Astrocyte of the cerebellum (primary cell): ENCODE results near the gene POU2AF2.
"Not testable (repeated sequence)": the region's sequence is repeated elsewhere in the genome, so short reads cannot be mapped to it uniquely, and the experiment has no call there.

Experiments used
- DNase-seq: peaks from one replicate; pipeline ENCODE4 v3.0.0-alpha.2; 2011; ENCODE audit warnings: low read depth
- H3K4me3 ChIP-seq: 2 replicates; pipeline ENCODE4 v1.5.1; 2011; ENCODE audit warnings: mild to moderate bottlenecking, low read depth, low read length, moderate library complexity
- CTCF ChIP-seq: IDR thresholded peaks from 2 replicates; pipeline ENCODE4 v1.5.1; 2012; ENCODE audit warnings: low read length, low read depth, moderate library complexity, mild to moderate bottlenecking; ENCODE audit errors: missing control alignments
- in situ Hi-C: cut with HindIII; loops from 2 replicates; pipeline ENCODE4 v1.10.0; 2017; ENCODE audit warnings: low sequenced_read_pairs

POU2AF2 gene

DNA sequence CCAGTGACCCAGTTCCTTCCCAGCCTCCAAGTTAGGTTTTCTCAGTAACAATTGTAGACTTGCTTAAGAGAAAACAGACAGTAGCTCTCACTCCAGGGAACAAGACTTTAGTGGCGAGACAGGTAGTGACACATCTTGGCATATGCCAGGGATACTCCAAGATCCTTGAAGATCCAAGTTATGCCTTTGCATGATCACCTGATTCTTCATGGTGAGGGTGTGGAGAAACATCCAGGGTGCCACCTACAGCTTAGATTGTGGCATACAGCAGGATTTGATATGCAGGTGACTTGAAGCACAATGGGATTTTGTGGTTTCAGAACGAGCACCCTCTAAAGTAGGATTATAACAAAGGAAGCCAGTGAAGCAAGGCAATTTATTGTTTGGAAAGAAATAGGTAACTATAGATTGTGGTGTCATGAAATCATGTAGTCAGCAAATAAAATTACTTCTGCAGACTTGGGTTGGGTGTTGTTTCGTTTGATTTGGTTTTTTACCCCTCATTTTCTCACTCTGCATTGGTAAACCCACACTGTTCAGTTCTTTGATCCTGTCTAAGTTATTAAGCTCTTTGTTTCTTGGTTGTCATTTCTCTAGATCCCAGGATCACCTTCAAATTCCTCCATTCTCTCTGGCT lies 62.1 kb downstream of the POU2AF2 start:
- TF ChIP-seq CTCF: no peak
- no peak for DNase-seq
- in situ Hi-C loops: no loop called here
- H3K4me3 ChIP-seq: no peak overlapping the region

DNA sequence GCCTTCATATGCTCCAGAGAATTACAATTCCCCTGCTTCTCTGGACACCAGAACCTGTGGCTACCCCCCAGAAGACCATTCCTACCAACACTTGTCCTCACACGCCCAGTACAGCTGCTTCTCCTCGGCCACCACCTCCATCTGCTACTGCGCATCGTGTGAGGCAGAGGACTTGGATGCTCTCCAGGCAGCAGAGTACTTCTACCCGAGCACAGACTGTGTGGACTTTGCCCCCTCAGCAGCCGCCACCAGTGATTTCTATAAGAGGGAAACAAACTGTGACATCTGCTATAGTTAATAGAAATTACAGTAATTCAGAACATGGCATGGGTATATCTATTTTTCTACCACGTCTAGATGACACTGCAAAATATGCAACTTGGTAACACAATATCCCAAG lies 62.6 kb downstream of the POU2AF2 start:
- in situ Hi-C loops: no loop called here
- no peak for TF ChIP-seq CTCF
- no peak overlapping the region for H3K4me3 ChIP-seq
- no peak for DNase-seq

DNA sequence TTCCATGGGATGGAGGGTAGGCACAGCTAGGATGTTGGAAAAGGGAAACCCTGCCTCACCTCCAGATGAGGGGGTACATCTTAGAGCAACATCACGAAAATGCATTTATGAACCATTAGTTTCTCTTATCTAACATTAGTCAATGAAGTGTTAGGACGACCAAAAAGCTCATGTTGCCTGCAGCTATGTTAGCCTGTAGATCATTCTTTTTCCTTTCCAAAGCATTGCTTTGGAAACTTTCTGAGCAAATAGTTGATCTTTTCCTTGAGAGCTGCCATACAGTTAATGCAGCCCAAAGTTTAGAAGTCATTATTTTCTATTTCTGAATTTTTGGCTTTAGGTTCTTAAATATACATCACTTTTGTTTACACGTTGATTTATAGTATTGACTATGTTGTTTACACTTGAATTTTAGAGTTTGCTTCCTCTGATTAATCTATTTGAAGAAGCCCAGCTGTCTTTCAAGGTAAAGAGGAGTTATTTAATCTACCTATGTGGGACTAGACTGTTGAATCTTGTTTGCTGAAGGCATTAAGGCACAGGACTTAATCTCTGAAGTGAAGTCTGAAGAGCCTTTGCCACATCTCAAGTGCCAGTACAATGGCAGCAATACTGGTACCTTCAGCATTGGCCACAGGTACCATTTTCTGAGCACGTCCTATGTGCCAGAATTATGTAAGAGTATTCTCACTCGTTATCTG lies 63.8 kb downstream of the POU2AF2 start:
- in situ Hi-C loops: no loop called here
- no peak for TF ChIP-seq CTCF
- no peak for DNase-seq
- H3K4me3 ChIP-seq: no peak overlapping the region

GRCh38 chr11:111310088-111310487 lies 64.6 kb downstream of the POU2AF2 start:
- no peak overlapping the region for H3K4me3 ChIP-seq
- no peak for TF ChIP-seq CTCF
- DNase-seq: no peak
- in situ Hi-C loops: no loop called here

DNA sequence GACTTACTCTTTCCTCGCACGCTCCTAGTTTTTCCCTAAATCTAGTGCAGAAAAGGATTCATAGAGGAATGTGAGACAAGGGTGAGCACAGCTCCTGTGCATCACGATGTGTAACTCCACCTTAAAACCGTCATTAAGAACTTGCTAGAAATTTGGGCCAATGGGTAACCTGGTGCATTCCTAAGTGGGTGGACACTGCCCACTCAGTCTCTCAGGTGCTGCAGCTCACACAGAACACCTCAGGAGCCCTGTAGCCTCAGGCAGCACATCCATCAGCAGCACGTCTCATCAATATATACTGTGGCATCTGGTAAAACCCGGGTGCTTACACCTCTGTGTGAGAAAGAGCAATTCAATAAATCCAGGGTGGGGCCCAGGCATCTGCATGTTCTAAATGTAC lies 65.2 kb downstream of the POU2AF2 start:
- no peak for DNase-seq
- in situ Hi-C loops: no loop called here
- TF ChIP-seq CTCF: no peak
- no peak overlapping the region for H3K4me3 ChIP-seq

- TF ChIP-seq CTCF: no peak
- H3K4me3 ChIP-seq: no peak overlapping the region
- in situ Hi-C loops: no loop called here
- DNase-seq: no peak
These were observed 66.6 kb downstream of the POU2AF2 start for GRCh38 chr11:111312076-111312475.

DNA sequence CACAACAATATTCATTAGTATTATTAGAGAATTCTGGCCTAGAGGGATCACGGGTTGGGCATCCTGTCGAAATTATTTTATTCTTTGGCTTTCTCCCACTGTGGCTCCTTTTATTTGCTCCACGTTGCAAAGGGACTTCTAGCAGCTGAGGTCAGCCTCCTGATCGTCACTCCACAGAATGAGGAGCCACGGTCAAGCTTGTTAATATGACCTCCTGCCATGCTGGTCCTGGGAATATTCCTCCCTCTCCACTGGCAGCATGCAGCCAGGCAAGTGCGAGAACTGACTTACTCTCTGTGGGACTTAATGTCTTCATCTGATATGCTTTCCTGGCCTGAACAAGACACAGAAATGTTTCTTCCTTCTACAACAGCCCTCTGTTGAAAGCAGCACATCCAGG lies 73.8 kb downstream of the POU2AF2 start:
- in situ Hi-C loops: no loop called here
- TF ChIP-seq CTCF: no peak
- DNase-seq: no peak
- no peak overlapping the region for H3K4me3 ChIP-seq

- in situ Hi-C loops, H3K4me3 ChIP-seq, DNase-seq: not testable (repeated sequence)
These were observed 74.7 kb downstream of the POU2AF2 start for GRCh38 chr11:111320199-111320598.
